ENCODE results near the gene MYRF.

- TF ChIP-seq, protein P1, sequence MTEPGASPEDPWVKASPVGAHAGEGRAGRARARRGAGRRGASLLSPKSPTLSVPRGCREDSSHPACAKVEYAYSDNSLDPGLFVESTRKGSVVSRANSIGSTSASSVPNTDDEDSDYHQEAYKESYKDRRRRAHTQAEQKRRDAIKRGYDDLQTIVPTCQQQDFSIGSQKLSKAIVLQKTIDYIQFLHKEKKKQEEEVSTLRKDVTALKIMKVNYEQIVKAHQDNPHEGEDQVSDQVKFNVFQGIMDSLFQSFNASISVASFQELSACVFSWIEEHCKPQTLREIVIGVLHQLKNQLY (CRISPR knock-in tag; IDR thresholded peaks at IDR 0.05): no peak
- TF ChIP-seq CTCF (CRISPR knock-in tag; IDR thresholded peaks at IDR 0.05): no peak
- no peak for TF ChIP-seq RAD21 (CRISPR knock-in tag; IDR thresholded peaks at IDR 0.05)
- no peak for TF ChIP-seq FLYWCH1 (CRISPR knock-in tag; IDR thresholded peaks at IDR 0.05)
- no peak for TF ChIP-seq ZNF687 (CRISPR knock-in tag; IDR thresholded peaks at IDR 0.05)
- no peak for TF ChIP-seq U2AF2 (IDR thresholded peaks at IDR 0.05; ENCODE audit: low read depth, low read length)
Measured at GRCh38 chr11:61734767-61735166, 17.7 kb upstream of the MYRF start.

Data from HepG2 (cell line).